Endothelial cell of umbilical vein (primary cell): ENCODE results near the gene PIP4P1. TPM values are rescaled to one million over a fixed set of nuclear protein-coding genes. Genes with fewer than 3 reads are reported as not detected.

ENCODE experiments used
- BruUV-seq: library from RNA; stranded (reverse); fragments of 400-500 nt; replicated peaks from 2 replicates; lab custom pipeline; 2021; lab: Mats Ljungman, UMichigan
- CTCF ChIA-PET: fragments of 300-600, 350-600 bp; sonication (Branson Sonifier 250); formaldehyde crosslinking; loops from one replicate; lab custom pipeline; 2021; ENCODE audit warnings: antibody characterized with exemption, inconsistent platforms; lab: Charles Lee
- POLR2A ChIA-PET: fragments of 300-600, 350-600 bp; sonication (Branson Sonifier 250); formaldehyde crosslinking; loops from one replicate; lab custom pipeline; 2021; ENCODE audit warnings: antibody characterized with exemption, inconsistent platforms; lab: Charles Lee
- DNase-seq: peaks from one replicate; pipeline ENCODE4 v3.0.0-alpha.2; 2011; ENCODE audit warnings: low read depth, low spot score
- FAIRE-seq: peaks from 2 replicates; lab custom pipeline; 2011; peaks lifted over from hg19 to GRCh38; lab: Jason Lieb, UNC
- H2AFZ ChIP-seq: 2 replicates; pipeline ENCODE4 v1.6.0; 2012; ENCODE audit warnings: low read depth, low read length, control low read depth, inconsistent platforms
- H3K27ac ChIP-seq: 2 replicates; pipeline ENCODE4 v1.5.1; 2011; ENCODE audit warnings: low read depth, mild to moderate bottlenecking, control low read depth, low read length, moderate library complexity; ENCODE audit not compliant: insufficient read depth
- H3K27me3 ChIP-seq, 2 experiments: 2 replicates each; pipeline versions ENCODE4 v1.6.0 to v1.6.1; 2011; ENCODE audit warnings: low read length in 2 of 2, mixed read lengths in 1 of 2; ENCODE audit not compliant: control insufficient read depth in 2 of 2, insufficient read depth in 2 of 2
- H3K36me3 ChIP-seq, 2 experiments: 2 replicates in 1 of 2; 3 replicates in 1 of 2; pipeline ENCODE4 v1.5.1; 2011; ENCODE audit warnings: low read length in 2 of 2, mild to moderate bottlenecking in 1 of 2, moderate library complexity in 1 of 2; ENCODE audit not compliant: control insufficient read depth in 2 of 2, insufficient read depth in 2 of 2; ENCODE audit errors: extremely low read depth in 1 of 2
- H3K4me1 ChIP-seq: 3 replicates; pipeline ENCODE4 v1.5.1; 2011; ENCODE audit warnings: mild to moderate bottlenecking, low read length; ENCODE audit not compliant: control insufficient read depth, insufficient read depth; ENCODE audit errors: extremely low read depth
- H3K4me2 ChIP-seq: 2 replicates; pipeline ENCODE4 v1.6.1; 2011; ENCODE audit warnings: low read length, control low read depth, mixed read lengths; ENCODE audit not compliant: insufficient read depth
- H3K4me3 ChIP-seq, 3 experiments: fragments of 200-600 bp in 1 of 3; sonication (generic), shearing (Covaris generic) in 1 of 3; replicated peaks in 1 of 3; 2 replicates each; pipeline ENCODE4 v1.5.1; 2011 to 2016; ENCODE audit warnings: control low read depth in 3 of 3, low read length in 3 of 3, mild to moderate bottlenecking in 2 of 3, inconsistent platforms in 1 of 3, low read depth in 1 of 3, moderate library complexity in 1 of 3; ENCODE audit not compliant: insufficient read depth in 1 of 3
- H3K79me2 ChIP-seq: 2 replicates; pipeline ENCODE4 v1.6.0; 2012; ENCODE audit warnings: low read length, inconsistent platforms; ENCODE audit not compliant: control insufficient read depth, insufficient read depth
- H3K9ac ChIP-seq: replicated peaks from 2 replicates; pipeline ENCODE3; 2011; ENCODE audit warnings: low read length, control low read depth; ENCODE audit not compliant: insufficient read depth; ENCODE audit errors: extremely low read depth
- H3K9me1 ChIP-seq: replicated peaks from 3 replicates; pipeline ENCODE4 v1.6.0; 2011; ENCODE audit warnings: mild to moderate bottlenecking, low read length; ENCODE audit not compliant: control insufficient read depth, insufficient read depth; ENCODE audit errors: extremely low read depth
- H3K9me3 ChIP-seq: replicated peaks from 2 replicates; pipeline ENCODE4 v1.5.1; 2012; ENCODE audit warnings: low read length, inconsistent platforms; ENCODE audit not compliant: control insufficient read depth, insufficient read depth
- H4K20me1 ChIP-seq: replicated peaks from 2 replicates; pipeline ENCODE3; 2011; ENCODE audit warnings: mild to moderate bottlenecking, low read length; ENCODE audit not compliant: control insufficient read depth, insufficient read depth; ENCODE audit errors: extremely low read depth
- CTCF ChIP-seq, 2 donors: IDR thresholded peaks; 1 replicate in 1 of 2; 2 replicates in 1 of 2; pipeline ENCODE4 v1.5.1; 2011; ENCODE audit warnings: low read length in 2 of 2, mild to moderate bottlenecking in 2 of 2, moderate library complexity in 2 of 2, control low read depth in 1 of 2, inconsistent platforms in 1 of 2, low read depth in 1 of 2; ENCODE audit not compliant: insufficient read depth in 1 of 2; ENCODE audit errors: extremely low read depth in 1 of 2
- EZH2 ChIP-seq: IDR thresholded peaks from 2 replicates; pipeline ENCODE4 v1.6.1; 2012; ENCODE audit warnings: borderline replicate concordance, low read depth, mild to moderate bottlenecking, moderate library complexity, low read length, inconsistent platforms; ENCODE audit not compliant: severe bottlenecking
- FOS ChIP-seq: IDR thresholded peaks from 2 replicates; pipeline ENCODE4 v1.6.1; 2011; ENCODE audit warnings: mild to moderate bottlenecking, low read length, moderate library complexity, borderline replicate concordance; ENCODE audit not compliant: insufficient read depth
- GATA2 ChIP-seq: IDR thresholded peaks from 2 replicates; pipeline ENCODE4 v1.7.0; 2011; ENCODE audit warnings: low read depth, mild to moderate bottlenecking, moderate library complexity, mixed read lengths, low read length; ENCODE audit not compliant: insufficient read length, insufficient read depth
- JUN ChIP-seq: IDR thresholded peaks from 2 replicates; pipeline ENCODE4 v1.6.1; 2011; ENCODE audit warnings: borderline replicate concordance, low read depth; ENCODE audit not compliant: insufficient read length, insufficient read depth
- MAX ChIP-seq: IDR thresholded peaks from 2 replicates; pipeline ENCODE4 v1.6.1; 2011; ENCODE audit not compliant: insufficient read depth, insufficient read length
- MYC ChIP-seq: IDR thresholded peaks from one replicate; pipeline ENCODE4 v1.6.1; 2011; ENCODE audit warnings: mild to moderate bottlenecking, low read depth, low read length
- POLR2A ChIP-seq: IDR thresholded peaks from 2 replicates; pipeline ENCODE4 v1.6.1; 2012; ENCODE audit warnings: low read depth, mild to moderate bottlenecking, control low read depth, low read length
- POLR2AphosphoS5 ChIP-seq: IDR thresholded peaks from 2 replicates; pipeline ENCODE4 v1.6.1; 2012; ENCODE audit warnings: low read depth, mild to moderate bottlenecking, control low read depth, low read length, moderate library complexity; ENCODE audit not compliant: insufficient read depth
- dilution Hi-C: fragments of 300-500 bp; cut with MboI; formaldehyde crosslinking; loops from one replicate; pipeline ENCODE4 v1.15.0; 2019; ENCODE audit warnings: low sequenced_read_pairs; ENCODE audit not compliant: extremely low pct_ligation_motif_present
- intact Hi-C: fragments of 100-400 bp; cut with micrococcal nuclease; formaldehyde crosslinking; loops from one replicate; pipeline ENCODE4 v1.10.0; 2022
- polyA plus RNA-seq, 4 experiments: library from polyadenylated mRNA; depleted of rRNA in 3 of 4; stranded (reverse) in 3 of 4; unstranded in 1 of 4; fragments of >200 nt; gene quantifications; 2 replicates each; pipeline versions ENCODE4 v1.2.1 to v1.2.3, GENCODE V29; 2011 to 2012; ENCODE audit warnings: missing spikeins in 1 of 4
- total RNA-seq: library from RNA; stranded (reverse); gene quantifications from 2 replicates; pipeline ENCODE4 v1.2.3, GENCODE V29; 2021

The PIP4P1 gene
- total and polyA plus RNA-seq, 2 donors (not counting 3 experiments of a cell fraction or from before 2014, with no cell fraction given) = 28.6 to 52.5 TPM

GRCh38 chr14:20478894-20479293, 17.7 kb upstream of the PIP4P1 start:
- H3K4me2 ChIP-seq = no peak overlapping the region
- no peaks in the 10 kb centered on the region for H3K9me1 ChIP-seq
- BruUV-seq = no TSS peak
- no peak overlapping the region for H3K9ac ChIP-seq
- no peak overlapping the region for H3K27ac ChIP-seq
- no peak overlapping the region for H3K4me3 ChIP-seq
- H3K27me3 ChIP-seq = no peaks in the 10 kb centered on the region
- H3K79me2 ChIP-seq = peaks cover 14% of the 10 kb centered on the region
- peaks cover 19 to 27% of the 10 kb centered on the region in 2 experiments for H3K36me3 ChIP-seq
- H3K9me3 ChIP-seq = no peaks in the 10 kb centered on the region
- dilution Hi-C loops (loop anchor here (10.0 kb wide), 1 partner anchor 124 kb away; no protein-coding TSS in a partner anchor), intact Hi-C loops (no loop called here)
- no peaks in the 10 kb centered on the region for H4K20me1 ChIP-seq
- TF ChIP-seq MAX (no peak), POLR2A (no peak), GATA2 (no peak), MYC (no peak), EZH2 (no peak), FOS (no peak), CTCF (IDR thresholded peaks at IDR 0.05; ENCODE audit: extremely low read depth in 1 of 2, insufficient read depth in 1 of 2, low read depth in 1 of 2, low read length in 2 of 2) (no peak), POLR2AphosphoS5 (no peak), JUN (no peak)
- DNase-seq (no peak), FAIRE-seq (no peak)
- ChIA-PET CTCF (interaction anchor here (0.8 to 1.5 kb wide), 4 partner anchors 8 to 63 kb away, joined by 3 to 4 read pairs (median 3); no protein-coding TSS in a partner anchor), POLR2A (no interaction called here)
- H3K4me1 ChIP-seq = peaks cover 26% of the 10 kb centered on the region
- no peak overlapping the region for H2AFZ ChIP-seq
